GM12878 (cell line): ENCODE measurements around the gene CCSER1.

Experiments
- POLR2A ChIP-seq: IDR thresholded peaks from 2 replicates; pipeline ENCODE4 v1.6.1; 2011; ENCODE audit warnings: low read depth, mild to moderate bottlenecking, low read length
- POLR2AphosphoS5 ChIP-seq: IDR thresholded peaks from 2 replicates; pipeline ENCODE4 v1.6.1; 2011; ENCODE audit warnings: mild to moderate bottlenecking, low read length, inconsistent platforms
- TARDBP ChIP-seq: IDR thresholded peaks from 2 replicates; pipeline ENCODE4 v1.6.1; 2016; ENCODE audit warnings: borderline replicate concordance

GRCh38 chr4:90537491-90537890 is 410.3 kb downstream of the CCSER1 start:
- TF ChIP-seq POLR2AphosphoS5 (no peak), TARDBP (no peak), POLR2A (no peak)
